HAP-1 (cell line): Measurements from ENCODE around the gene RUSC1.
A peak's percentile ranks its signal among the peaks of the same experiment; 100 is the strongest.

Experiments
- DNase-seq, 2 experiments: peaks; one replicate each; pipeline ENCODE4 v3.0.0-alpha.2; 2016 to 2020; ENCODE audit warnings: low spot score in 2 of 2
- H3K27me3 ChIP-seq: fragments of 250-450 bp; sonication (Bioruptor Pico); 2 replicates; pipeline ENCODE4 v1.5.1; 2020; ENCODE audit warnings: low read depth, mild to moderate bottlenecking, moderate library complexity
- H3K36me3 ChIP-seq: fragments of 250-450 bp; sonication (Bioruptor Pico); replicated peaks from 2 replicates; pipeline ENCODE4 v1.5.1; 2020; ENCODE audit warnings: mild to moderate bottlenecking
- H3K4me1 ChIP-seq: fragments of 250-450 bp; sonication (Bioruptor Pico); 2 replicates; pipeline ENCODE4 v1.5.1; 2020; ENCODE audit warnings: mild to moderate bottlenecking
- H3K4me3 ChIP-seq: fragments of 250-450 bp; sonication (Bioruptor Pico); 2 replicates; pipeline ENCODE4 v1.5.1; 2020; ENCODE audit warnings: mild to moderate bottlenecking, moderate library complexity
- H3K9me3 ChIP-seq: fragments of 250-450 bp; sonication (Bioruptor Pico); 2 replicates; pipeline ENCODE4 v1.5.1; 2020; ENCODE audit warnings: mild to moderate bottlenecking, moderate library complexity
- in situ Hi-C: fragments of 300-500 bp; cut with MboI; formaldehyde crosslinking; loops from 3 replicates; pipeline ENCODE4 v1.14.3; 2020; ENCODE audit warnings: low sequenced_read_pairs, inconsistent platforms, mixed read lengths

RUSC1 gene

DNA sequence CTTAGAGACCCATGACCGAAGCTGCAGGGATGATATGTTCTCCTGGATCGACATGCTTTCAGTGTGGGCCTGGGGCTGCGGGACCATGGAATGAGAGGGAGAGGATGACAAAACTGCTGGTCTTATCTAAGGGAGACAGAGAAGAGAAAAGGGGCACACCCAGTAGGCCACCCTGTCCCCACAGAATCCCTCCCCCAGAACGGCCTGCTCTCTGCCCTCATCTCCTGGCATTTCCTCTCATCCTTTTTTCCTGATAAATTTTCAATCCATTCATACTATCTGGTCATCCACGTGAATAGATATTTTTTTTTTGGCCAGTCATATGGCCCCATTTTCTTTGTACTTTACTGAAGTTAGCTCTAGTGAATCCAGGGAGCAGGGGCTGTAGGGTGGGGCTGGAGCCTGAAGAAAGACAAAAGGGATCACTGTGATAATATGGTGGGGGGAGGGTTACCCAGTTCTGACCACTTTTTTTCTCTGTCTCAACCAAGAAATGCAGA, 19.3 kb upstream of the RUSC1 start, which contains the start of gene PKLR:
PKLR (minus strand) TSS at position 97 of the 500 bp plus-strand sequence; CDS start at position 54, 43 bp downstream.
- no peaks in the 10 kb centered on the region for H3K9me3 ChIP-seq
- no peak for DNase-seq
- in situ Hi-C loops = no loop called here
- H3K36me3 ChIP-seq = no peaks in the 10 kb centered on the region
- H3K4me1 ChIP-seq = no peaks in the 10 kb centered on the region
- H3K4me3 ChIP-seq = no peak within 1 kb of the TSS
- H3K27me3 ChIP-seq = no peaks in the 10 kb centered on the region

DNA sequence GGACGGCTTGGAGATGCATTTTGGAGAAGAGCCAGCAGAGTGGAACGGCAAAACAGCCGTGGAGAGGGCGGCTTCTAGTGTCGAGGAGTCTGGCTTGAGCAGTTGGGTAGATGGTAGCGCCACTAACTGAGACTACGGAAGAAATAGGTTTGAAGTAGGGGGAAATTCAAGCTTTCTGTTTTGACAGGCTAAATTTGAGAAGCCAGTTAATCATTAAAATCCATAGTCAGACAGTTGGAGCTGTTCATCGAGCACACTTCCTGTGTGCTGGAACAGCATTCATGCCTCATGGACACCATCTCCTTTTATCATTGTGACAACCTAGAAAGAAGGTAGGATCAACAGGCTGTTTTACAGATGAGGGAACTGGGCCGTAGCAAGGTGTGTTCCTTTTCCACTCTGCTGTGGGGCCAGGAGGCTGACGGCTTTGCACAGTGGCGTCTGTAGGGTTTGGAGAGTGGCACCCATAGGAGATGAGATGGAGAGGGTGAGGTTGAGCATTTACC, 16.1 kb upstream of the RUSC1 start:
- no peaks in the 10 kb centered on the region for H3K27me3 ChIP-seq
- in situ Hi-C loops = loop anchor here (5.0 kb wide), 1 partner anchor 32 kb away; the partner anchor contains the start of gene CLK2
- H3K9me3 ChIP-seq = no peaks in the 10 kb centered on the region
- H3K36me3 ChIP-seq = peaks cover under 1% of the 10 kb centered on the region
- H3K4me3 ChIP-seq = no peak overlapping the region
- no peak for DNase-seq
- H3K4me1 ChIP-seq = no peaks in the 10 kb centered on the region

DNA sequence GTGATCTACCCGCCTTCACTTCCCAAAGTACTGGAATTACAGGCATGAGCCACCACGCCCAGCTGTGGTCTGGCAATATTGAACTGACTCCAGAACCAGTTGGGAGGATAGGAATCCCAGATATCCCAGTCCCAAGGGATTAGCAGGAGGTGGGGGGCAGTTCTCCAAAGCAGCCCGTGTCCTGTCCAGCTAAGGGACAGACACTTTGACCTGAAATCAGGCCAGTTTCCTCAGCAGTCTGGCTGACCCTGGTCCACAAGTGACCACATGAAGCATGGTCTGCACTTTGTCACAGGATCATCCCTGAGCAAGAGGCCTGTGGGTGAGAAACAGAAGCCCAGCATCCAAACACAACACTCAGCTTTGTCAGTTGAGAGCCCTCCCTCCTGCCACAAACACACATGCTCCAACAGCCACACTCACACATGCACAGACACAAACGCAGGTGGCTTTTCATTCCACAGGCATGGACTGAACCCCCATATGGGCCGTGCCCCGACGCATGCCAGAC, 14.8 kb upstream of the RUSC1 start:
- H3K4me3 ChIP-seq = no peak overlapping the region
- DNase-seq = no peak
- H3K9me3 ChIP-seq = no peaks in the 10 kb centered on the region
- H3K27me3 ChIP-seq = no peaks in the 10 kb centered on the region
- peaks cover 13% of the 10 kb centered on the region for H3K36me3 ChIP-seq
- in situ Hi-C loops = loop anchor here (5.0 kb wide), 1 partner anchor 34 kb away; the partner anchor contains the start of gene CLK2
- H3K4me1 ChIP-seq = 0 out of 2 replicates have a peak, but pooled peaks cover 7% of the 10 kb centered on the region

DNA sequence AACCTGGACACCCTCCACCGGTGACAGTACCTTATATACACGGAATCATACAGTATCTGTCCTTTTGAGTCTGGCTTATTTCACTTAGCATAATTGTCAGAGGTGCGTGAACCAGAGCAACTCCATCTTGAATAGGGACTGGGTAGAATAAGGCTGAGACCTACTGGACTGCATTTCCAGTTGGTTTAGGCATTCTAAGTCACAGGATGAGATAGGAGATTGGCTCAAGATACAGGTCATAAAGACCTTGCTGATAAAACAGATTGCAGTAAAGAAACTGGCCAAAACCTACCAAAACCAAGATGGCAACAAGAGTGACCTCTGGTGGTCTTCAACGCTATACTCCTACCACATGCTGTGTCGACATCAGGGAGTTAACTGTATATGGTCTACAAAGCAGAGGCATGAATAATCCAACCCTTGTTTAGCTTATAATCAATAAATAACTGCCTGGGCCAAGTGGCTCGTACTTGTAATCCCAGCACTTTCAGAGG, 13.4 kb upstream of the RUSC1 start:
- peaks cover 27% of the 10 kb centered on the region for H3K36me3 ChIP-seq
- H3K4me1 ChIP-seq = 0 out of 2 replicates have a peak, but pooled peaks cover 7% of the 10 kb centered on the region
- H3K4me3 ChIP-seq = no peak overlapping the region
- no peaks in the 10 kb centered on the region for H3K9me3 ChIP-seq
- H3K27me3 ChIP-seq = no peaks in the 10 kb centered on the region
- peak; percentile 45 to 56 for DNase-seq
- in situ Hi-C loops = loop anchor here (5.0 kb wide), 1 partner anchor 35 kb away; the partner anchor contains the start of gene CLK2

DNA sequence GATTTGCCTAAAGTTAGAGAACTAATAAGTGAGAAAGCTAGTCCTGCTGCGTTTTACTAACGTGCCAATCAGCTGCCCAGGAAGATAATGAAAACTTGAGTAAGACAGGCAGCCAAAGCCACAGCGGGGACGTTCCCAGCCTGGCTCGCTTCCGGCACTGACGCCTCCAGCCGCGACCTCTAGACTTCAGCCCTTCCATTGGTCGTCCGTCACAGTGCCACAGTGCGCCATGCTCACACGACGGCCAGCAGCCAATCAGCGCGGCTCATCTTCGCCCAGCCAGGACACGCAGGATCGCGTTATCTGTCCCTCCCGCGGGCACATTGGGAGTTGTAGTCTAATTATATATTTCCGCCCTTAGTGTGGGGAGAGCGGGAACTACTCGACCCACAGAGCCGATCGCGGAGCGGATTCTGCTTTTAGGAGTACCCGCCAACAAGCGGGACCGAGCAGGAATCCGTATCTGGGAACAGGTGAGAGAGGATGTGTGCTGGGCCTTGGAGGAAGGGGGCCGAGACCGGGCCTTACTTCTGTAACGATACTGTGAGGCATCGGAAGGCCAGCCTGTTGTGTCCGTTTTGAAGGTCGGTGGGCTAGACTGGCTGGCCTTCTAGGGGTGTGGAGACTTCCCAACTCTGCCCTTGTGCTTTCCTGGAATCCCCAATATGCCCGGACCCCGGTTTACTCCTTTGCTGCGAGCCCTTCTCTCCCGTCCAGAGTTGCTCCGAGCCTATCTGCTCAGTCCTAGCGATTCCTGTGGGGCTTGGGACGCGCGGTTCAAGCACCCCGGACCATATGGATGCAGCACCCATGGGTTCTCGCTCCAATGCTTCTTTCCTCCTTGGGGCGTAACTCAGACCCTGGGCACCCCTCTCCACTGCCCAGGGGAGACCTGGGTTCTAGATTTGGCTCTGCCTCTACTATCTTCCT, 11.9 kb upstream of the RUSC1 start, which contains the start of gene FDPS:
FDPS (plus strand) TSS at position 374 of the 930 bp plus-strand sequence. CDS start 924 bp downstream, outside the sequence.
- DNase-seq = peak; percentile 98
- Histone ChIP-seq H3K9me3 (no peaks in the 10 kb centered on the region), H3K4me1 (0 out of 2 replicates have a peak, but pooled peaks cover 7% of the 10 kb centered on the region), H3K27me3 (no peaks in the 10 kb centered on the region), H3K36me3 (peaks cover 40% of the 10 kb centered on the region), H3K4me3 (peak within 1 kb of the TSS; percentile 89)
- in situ Hi-C loops = loop anchor here (5.0 kb wide), 1 partner anchor 36 kb away; the partner anchor contains the start of gene CLK2

DNA sequence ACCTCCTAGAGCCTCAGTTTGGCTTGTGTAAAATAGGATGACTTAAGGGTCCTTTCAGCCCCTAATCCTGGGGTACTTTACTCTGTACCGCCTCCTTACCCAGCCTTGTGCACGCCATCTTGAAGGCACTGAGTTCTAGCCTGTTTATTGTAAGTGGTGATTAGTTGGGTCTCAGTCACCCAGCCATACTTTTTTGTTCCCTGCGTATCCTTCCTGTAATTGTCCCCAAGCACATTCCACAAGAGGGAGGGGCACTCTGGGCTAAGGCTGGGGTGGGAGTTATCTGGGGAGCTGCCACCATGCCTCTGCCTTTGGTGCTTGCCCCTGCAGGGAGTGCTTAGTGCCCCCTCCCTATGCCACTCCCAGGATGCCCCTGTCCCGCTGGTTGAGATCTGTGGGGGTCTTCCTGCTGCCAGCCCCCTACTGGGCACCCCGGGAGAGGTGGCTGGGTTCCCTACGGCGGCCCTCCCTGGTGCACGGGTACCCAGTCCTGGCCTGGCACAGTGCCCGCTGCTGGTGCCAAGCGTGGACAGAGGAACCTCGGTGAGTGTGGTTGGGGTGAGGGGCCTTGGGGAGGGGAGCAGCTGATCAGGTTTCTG, 11.2 kb upstream of the RUSC1 start:
- peak; percentile 37 to 54 for DNase-seq
- no peaks in the 10 kb centered on the region for H3K27me3 ChIP-seq
- in situ Hi-C loops = loop anchor here (5.0 kb wide), 1 partner anchor 37 kb away; the partner anchor contains the start of gene CLK2
- H3K4me1 ChIP-seq = 0 out of 2 replicates have a peak, but pooled peaks cover 7% of the 10 kb centered on the region
- peak overlapping the region; percentile 89 for H3K4me3 ChIP-seq
- peaks cover 46% of the 10 kb centered on the region for H3K36me3 ChIP-seq
- H3K9me3 ChIP-seq = no peaks in the 10 kb centered on the region

DNA sequence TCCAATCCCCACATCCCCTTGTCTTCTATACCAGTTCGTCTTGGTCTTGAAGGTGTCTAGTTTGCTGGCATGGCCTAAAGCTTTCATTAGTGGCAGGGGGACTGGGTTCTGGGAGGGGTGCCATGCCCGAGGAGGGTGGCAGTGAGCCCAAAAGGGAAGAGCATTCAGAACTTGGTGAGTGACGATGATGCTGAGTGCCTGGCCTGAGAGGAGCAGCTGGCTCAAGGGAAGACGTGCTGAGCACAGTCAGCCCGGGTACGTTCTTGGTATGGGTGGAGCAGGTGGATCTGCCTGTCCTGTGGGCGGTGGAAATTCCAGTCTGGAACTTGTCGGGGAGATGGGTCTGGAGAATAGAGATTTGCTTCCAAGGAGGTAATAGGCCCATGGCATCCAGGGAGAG, 7.4 kb upstream of the RUSC1 start:
- no peaks in the 10 kb centered on the region for H3K9me3 ChIP-seq
- in situ Hi-C loops = no loop called here
- peaks cover 67% of the 10 kb centered on the region for H3K36me3 ChIP-seq
- H3K4me1 ChIP-seq = 0 out of 2 replicates have a peak, but pooled peaks cover 7% of the 10 kb centered on the region
- H3K4me3 ChIP-seq = no peak overlapping the region
- H3K27me3 ChIP-seq = no peaks in the 10 kb centered on the region
- DNase-seq = no peak

DNA sequence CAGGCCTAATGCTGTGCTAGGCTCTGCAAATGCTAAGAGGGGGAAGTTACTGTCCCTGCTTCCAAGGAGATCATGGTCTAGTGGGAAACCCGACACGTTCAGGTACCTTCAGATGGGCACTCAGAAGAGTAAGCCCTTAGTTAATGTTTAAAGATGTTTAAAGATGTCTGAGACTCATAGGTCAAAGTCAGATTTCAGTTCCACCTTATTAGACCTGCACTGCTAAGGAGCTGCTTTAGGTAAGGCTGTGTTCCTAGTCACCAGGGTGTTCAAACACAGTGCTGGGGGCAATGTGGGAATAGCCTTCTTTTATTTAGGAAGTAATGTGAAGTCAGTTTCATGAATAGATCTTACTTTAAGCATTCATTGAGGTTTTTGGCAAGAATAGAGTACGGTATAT, 3.8 kb upstream of the RUSC1 start:
- H3K4me1 ChIP-seq = 0 out of 2 replicates have a peak, but pooled peaks cover 3% of the 10 kb centered on the region
- DNase-seq = no peak
- peaks cover 79% of the 10 kb centered on the region for H3K36me3 ChIP-seq
- H3K4me3 ChIP-seq = no peak overlapping the region
- in situ Hi-C loops = no loop called here
- no peaks in the 10 kb centered on the region for H3K27me3 ChIP-seq
- no peaks in the 10 kb centered on the region for H3K9me3 ChIP-seq

DNA sequence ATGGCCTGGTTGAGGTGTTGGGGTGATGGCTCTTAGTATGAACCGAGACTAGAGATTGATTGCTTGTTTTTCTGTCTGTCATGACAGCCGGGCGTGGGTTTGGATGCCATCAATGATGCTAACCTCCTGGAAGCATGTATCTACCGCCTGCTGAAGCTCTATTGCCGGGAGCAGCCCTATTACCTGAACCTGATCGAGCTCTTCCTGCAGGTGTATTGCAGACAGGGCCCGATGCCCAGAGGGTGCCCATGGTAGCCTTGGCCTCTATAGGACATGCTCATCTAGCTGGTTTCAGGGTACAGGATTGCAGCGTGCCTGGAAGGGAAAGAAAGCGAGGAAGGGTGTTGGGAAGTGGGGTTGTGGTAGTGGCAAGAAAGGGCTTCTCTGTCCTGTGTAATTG, 2.6 kb upstream of the RUSC1 start:
- H3K36me3 ChIP-seq = peaks cover 71% of the 10 kb centered on the region
- in situ Hi-C loops = no loop called here
- no peak for DNase-seq
- no peak overlapping the region for H3K4me3 ChIP-seq
- no peaks in the 10 kb centered on the region for H3K9me3 ChIP-seq
- peaks cover 9% of the 10 kb centered on the region; the same call in 1 of the 2 replicates for H3K4me1 ChIP-seq
- no peaks in the 10 kb centered on the region for H3K27me3 ChIP-seq

DNA sequence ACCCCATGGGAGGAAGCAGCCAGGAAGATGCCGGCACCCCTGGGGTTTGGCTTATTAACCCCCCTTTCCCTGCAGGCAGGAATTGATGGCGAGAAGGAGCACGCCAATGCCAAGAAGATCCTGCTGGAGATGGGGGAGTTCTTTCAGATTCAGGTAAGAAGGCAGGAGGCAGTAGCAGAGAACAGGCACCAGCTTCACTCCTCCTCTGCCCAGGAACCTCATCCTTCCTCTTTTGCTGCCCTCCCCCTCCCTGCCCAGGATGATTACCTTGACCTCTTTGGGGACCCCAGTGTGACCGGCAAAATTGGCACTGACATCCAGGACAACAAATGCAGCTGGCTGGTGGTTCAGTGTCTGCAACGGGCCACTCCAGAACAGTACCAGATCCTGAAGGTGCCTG, 1.2 kb upstream of the RUSC1 start:
- no peak for DNase-seq
- H3K27me3 ChIP-seq = no peaks in the 10 kb centered on the region
- peaks cover 9% of the 10 kb centered on the region; the same call in 1 of the 2 replicates for H3K4me1 ChIP-seq
- no peak overlapping the region for H3K4me3 ChIP-seq
- no peaks in the 10 kb centered on the region for H3K9me3 ChIP-seq
- in situ Hi-C loops = no loop called here
- peaks cover 58% of the 10 kb centered on the region for H3K36me3 ChIP-seq

DNA sequence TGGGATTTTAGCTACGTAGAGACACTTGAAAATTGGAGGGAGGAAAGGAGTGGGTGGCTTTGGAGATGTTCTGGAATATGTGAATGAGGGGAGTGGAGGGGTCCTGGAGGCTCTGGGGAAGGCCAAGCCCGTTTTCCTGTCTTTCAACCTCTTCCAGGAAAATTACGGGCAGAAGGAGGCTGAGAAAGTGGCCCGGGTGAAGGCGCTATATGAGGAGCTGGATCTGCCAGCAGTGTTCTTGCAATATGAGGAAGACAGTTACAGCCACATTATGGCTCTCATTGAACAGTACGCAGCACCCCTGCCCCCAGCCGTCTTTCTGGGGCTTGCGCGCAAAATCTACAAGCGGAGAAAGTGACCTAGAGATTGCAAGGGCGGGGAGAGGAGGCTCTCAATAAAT, 442 bp upstream of the RUSC1 start:
- Histone ChIP-seq H3K4me1 (peaks cover 9% of the 10 kb centered on the region; the same call in 1 of the 2 replicates), H3K27me3 (no peaks in the 10 kb centered on the region), H3K36me3 (peaks cover 51% of the 10 kb centered on the region), H3K9me3 (no peaks in the 10 kb centered on the region), H3K4me3 (no peak overlapping the region)
- in situ Hi-C loops = no loop called here
- DNase-seq = no peak

DNA sequence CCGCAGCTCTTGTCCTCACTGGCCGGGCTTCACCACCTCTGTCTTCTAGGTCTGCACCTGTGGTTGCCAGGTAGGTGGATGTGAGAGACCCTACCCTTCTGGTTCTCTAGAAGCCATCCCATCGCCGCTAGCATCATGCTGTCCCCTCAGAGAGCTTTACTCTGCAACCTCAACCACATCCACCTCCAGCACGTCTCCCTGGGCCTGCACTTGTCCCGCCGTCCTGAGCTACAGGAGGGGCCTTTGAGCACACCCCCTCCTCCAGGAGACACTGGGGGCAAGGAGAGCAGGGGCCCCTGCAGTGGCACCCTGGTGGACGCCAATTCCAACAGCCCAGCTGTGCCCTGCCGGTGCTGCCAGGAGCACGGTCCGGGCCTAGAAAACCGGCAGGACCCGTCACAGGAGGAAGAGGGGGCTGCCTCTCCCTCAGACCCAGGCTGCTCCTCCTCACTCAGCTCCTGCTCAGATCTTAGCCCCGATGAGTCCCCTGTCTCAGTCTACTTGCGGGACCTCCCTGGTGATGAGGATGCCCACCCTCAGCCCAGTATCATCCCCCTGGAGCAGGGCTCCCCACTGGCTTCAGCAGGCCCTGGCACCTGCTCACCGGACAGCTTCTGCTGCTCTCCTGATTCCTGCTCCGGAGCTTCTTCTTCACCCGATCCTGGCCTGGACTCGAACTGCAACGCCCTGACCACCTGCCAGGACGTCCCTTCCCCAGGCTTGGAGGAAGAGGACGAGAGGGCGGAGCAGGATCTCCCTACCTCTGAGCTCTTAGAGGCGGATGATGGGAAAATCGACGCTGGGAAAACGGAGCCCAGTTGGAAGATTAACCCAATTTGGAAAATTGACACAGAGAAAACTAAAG, 1.2 kb downstream of the RUSC1 start:
- Histone ChIP-seq H3K4me1 (peaks cover 9% of the 10 kb centered on the region; the same call in 1 of the 2 replicates), H3K9me3 (no peaks in the 10 kb centered on the region), H3K4me3 (peak overlapping the region; percentile 68; the same call in 1 of the 2 replicates), H3K27me3 (no peaks in the 10 kb centered on the region), H3K36me3 (peaks cover 64% of the 10 kb centered on the region)
- DNase-seq = peak in 1 of 2 experiments; percentile 29
- in situ Hi-C loops = no loop called here
